ENCODE results near the gene OVCH1. TPM values are rescaled to one million over a fixed set of nuclear protein-coding genes. Genes with fewer than 3 reads are reported as not detected.

OVCH1 gene
- total RNA-seq, 1 donor from 2014 or later = not detected

- H3K36me3 Mint-ChIP-seq = no peaks in the 10 kb centered on the region
- H3F3A ChIP-seq (ENCODE audit: low read depth) = no peaks in the 10 kb centered on the region
- no peak overlapping the region for H3K27ac Mint-ChIP-seq
- no peak for DNase-seq (ENCODE audit: low spot score)
- H3K9me3 Mint-ChIP-seq = no peaks in the 10 kb centered on the region
- H3K9ac ChIP-seq = no peak overlapping the region
- H3K27ac ChIP-seq = no peak overlapping the region
- H3K9me3 ChIP-seq (ENCODE audit: low read depth) = no peaks in the 10 kb centered on the region
- no peaks in the 10 kb centered on the region for H3K36me3 ChIP-seq
- H3K4me1 Mint-ChIP-seq = peaks cover 7% of the 10 kb centered on the region
- H3K79me2 ChIP-seq (ENCODE audit: low read depth) = no peaks in the 10 kb centered on the region
- peaks cover 7% of the 10 kb centered on the region for H3K4me1 ChIP-seq
- TF ChIP-seq EZH2 (IDR thresholded peaks at IDR 0.05) (no peak), CTCF (IDR thresholded peaks at IDR 0.05) (no peak), EZH2phosphoT487 (IDR thresholded peaks at IDR 0.05) (no peak)
- no peak overlapping the region for H2AFZ ChIP-seq (replicated peaks)
- no peak overlapping the region for H3K4me3 Mint-ChIP-seq
- no peaks in the 10 kb centered on the region for H3K27me3 ChIP-seq
- H3K4me2 ChIP-seq = no peak overlapping the region
- no peaks in the 10 kb centered on the region for H4K20me1 ChIP-seq (ENCODE audit: low read depth)
- no peaks in the 10 kb centered on the region for H3K27me3 Mint-ChIP-seq (ENCODE audit: insufficient read depth, low read depth)
- no peak overlapping the region for H3K4me3 ChIP-seq
Measured at GRCh38 chr12:29426498-29426897, 71.0 kb downstream of the OVCH1 start.

- H3K9me3 ChIP-seq (ENCODE audit: low read depth) = no peaks in the 10 kb centered on the region
- no peak for TF ChIP-seq CTCF (IDR thresholded peaks at IDR 0.05)
- TF ChIP-seq EZH2phosphoT487 (IDR thresholded peaks at IDR 0.05) = no peak
- no peak for TF ChIP-seq EZH2 (IDR thresholded peaks at IDR 0.05)
Measured at GRCh38 chr12:29425722-29426121, 71.8 kb downstream of the OVCH1 start.

GRCh38 chr12:29416748-29417147, 80.7 kb downstream of the OVCH1 start:
- Histone ChIP-seq H3K27me3 (no peaks in the 10 kb centered on the region), H3K9ac (no peak overlapping the region), H4K20me1 (ENCODE audit: low read depth) (no peaks in the 10 kb centered on the region), H3K36me3 (no peaks in the 10 kb centered on the region), H2AFZ (replicated peaks) (no peak overlapping the region), H3K4me2 (no peak overlapping the region), H3F3A (ENCODE audit: low read depth) (no peaks in the 10 kb centered on the region), H3K79me2 (ENCODE audit: low read depth) (no peaks in the 10 kb centered on the region), H3K9me3 (ENCODE audit: low read depth) (no peaks in the 10 kb centered on the region), H3K4me3 (no peak overlapping the region), H3K27ac (no peak overlapping the region), H3K4me1 (no peaks in the 10 kb centered on the region)
- Mint-ChIP-seq H3K9me3 (peaks cover 8% of the 10 kb centered on the region), H3K4me1 (no peaks in the 10 kb centered on the region), H3K27ac (no peak overlapping the region), H3K36me3 (peaks cover 6% of the 10 kb centered on the region), H3K4me3 (no peak overlapping the region), H3K27me3 (ENCODE audit: insufficient read depth, low read depth) (peaks cover 4% of the 10 kb centered on the region)
- TF ChIP-seq CTCF (IDR thresholded peaks at IDR 0.05) (no peak), EZH2 (IDR thresholded peaks at IDR 0.05) (no peak)
- DNase-seq (ENCODE audit: low spot score) = no peak

More at GRCh38 chr12:29425722-29426121, 71.8 kb downstream of the OVCH1 start:
- H3K27ac ChIP-seq = no peak overlapping the region
- H3K4me2 ChIP-seq = no peak overlapping the region
- no peak overlapping the region for H3K9ac ChIP-seq
- no peak for DNase-seq (ENCODE audit: low spot score)
- H3K4me3 ChIP-seq = no peak overlapping the region
- peaks cover 5% of the 10 kb centered on the region for H3K4me1 ChIP-seq
- H3K79me2 ChIP-seq (ENCODE audit: low read depth) = no peaks in the 10 kb centered on the region
- H2AFZ ChIP-seq (replicated peaks) = no peak overlapping the region
- no peaks in the 10 kb centered on the region for H3K27me3 ChIP-seq
- H3K4me1 Mint-ChIP-seq = peaks cover 7% of the 10 kb centered on the region
- H3K9me3 Mint-ChIP-seq = no peaks in the 10 kb centered on the region
- no peaks in the 10 kb centered on the region for H3F3A ChIP-seq (ENCODE audit: low read depth)
- H4K20me1 ChIP-seq (ENCODE audit: low read depth) = no peaks in the 10 kb centered on the region
- no peak overlapping the region for H3K27ac Mint-ChIP-seq
- H3K27me3 Mint-ChIP-seq (ENCODE audit: insufficient read depth, low read depth) = no peaks in the 10 kb centered on the region
- no peaks in the 10 kb centered on the region for H3K36me3 Mint-ChIP-seq
- no peak overlapping the region for H3K4me3 Mint-ChIP-seq
- no peaks in the 10 kb centered on the region for H3K36me3 ChIP-seq
